Heart right ventricle (tissue), 16 donors: ENCODE measurements around the gene TAC3. TPM values are rescaled to one million over a fixed set of nuclear protein-coding genes. Genes with fewer than 3 reads are reported as not detected.
"Not testable (repeated sequence)": the region's sequence is repeated elsewhere in the genome, so short reads cannot be mapped to it uniquely, and the experiment has no call there.

ENCODE experiments used
- ATAC-seq, 8 donors: fragments of 200-7000 bp; cut with Tn5 transposase; one replicate each; pipeline ENCODE4 v1.9.1; 2020; ENCODE audit warnings: mild to moderate bottlenecking in 8 of 8, moderate library complexity in 8 of 8, moderate number of reproducible peaks in 1 of 8
- DNase-seq, 2 donors: peaks; one replicate each; pipeline ENCODE4 v3.0.0-alpha.2; 2020
- H3K27ac ChIP-seq, 10 donors: fragments of 200-600 bp; sonication (generic) in 2 of 10; one replicate each; pipeline versions ENCODE4 v1.5.0 to v1.8.0; 2020 to 2022; ENCODE audit warnings: mild to moderate bottlenecking in 3 of 10
- H3K27me3 ChIP-seq, 7 donors: fragments of 200-600 bp; one replicate each; pipeline ENCODE4 v1.8.0; 2021 to 2022; ENCODE audit warnings: mild to moderate bottlenecking in 2 of 7
- H3K36me3 ChIP-seq, 9 donors: fragments of 200-600 bp; sonication (generic) in 1 of 9; one replicate each; pipeline versions ENCODE4 v1.5.0 to v1.8.0; 2020 to 2022; ENCODE audit warnings: mild to moderate bottlenecking in 2 of 9
- H3K4me1 ChIP-seq, 9 donors: fragments of 200-600 bp; sonication (generic) in 1 of 9; one replicate each; pipeline versions ENCODE4 v1.5.0 to v1.8.0; 2020 to 2022; ENCODE audit warnings: mild to moderate bottlenecking in 4 of 9
- H3K4me3 ChIP-seq, 10 donors: fragments of 200-600 bp; sonication (generic) in 2 of 10; one replicate each; pipeline versions ENCODE4 v1.5.0 to v1.8.0; 2020 to 2022; ENCODE audit warnings: mild to moderate bottlenecking in 7 of 10, moderate library complexity in 2 of 10
- H3K9me3 ChIP-seq, 11 donors: fragments of 200-600 bp in 10 of 11; sonication (generic) in 2 of 11; one replicate each; pipeline versions ENCODE4 v1.5.0 to v1.8.0; 2013 to 2022; ENCODE audit warnings: mild to moderate bottlenecking in 2 of 11, control low read depth in 1 of 11, moderate library complexity in 1 of 11
- WGBS, 2 donors: extraction: QIAGEN DNeasy Blood & Tissue Kit; methylation state at CpG; one replicate each; pipeline ENCODE4 v1.1.7; 2013; ENCODE audit warnings: inconsistent platforms in 1 of 2; 5-methylcytosine and 5-hydroxymethylcytosine counted together
- intact Hi-C, 10 donors: fragments of 100-400 bp; cut with DNase I; formaldehyde crosslinking; loops; one replicate each; pipeline versions ENCODE4 v1.11.1 to v1.14.2; 2022
- polyA plus RNA-seq, 2 donors: library from polyadenylated mRNA; stranded (reverse); fragments of 200-250 nt; gene quantifications; one replicate each; pipeline ENCODE4 v1.2.3, GENCODE V29; 2013
- total RNA-seq, 10 donors: library from RNA; stranded (reverse); fragmentation: NEBNext Ultra II Directional in 3 of 10; extraction: Animal tissue kit (Norgen Biotek cat#: 25700) in 3 of 10; gene quantifications; one replicate each; pipeline versions ENCODE4 v1.2.1 to v1.2.4, GENCODE V29; 2021 to 2023
- donor health status: Arrhythmogenic right ventricular cardiomyopathy.
- donor health status: ischemic (EF 13 %, LVEDD 7.1; RV severe dilation, severe dysfunction).
- donor health status: healthy with polysubstance abuse.
- donor health status: DM: no; HTN: yes; CAD: no.
- donor health status: DM: no; HTN: no; CAD: no.
- donor health status: ischemic (EF 25% LVEDD 6.9; RV normal size, moderate dysfunction).
- donor health status: ischemic (EF 25% LVEDD 5.7; RV mildly dilated, moderate dysfunction).
- donor health status: healthy.
- donor health status: DM: yes; HTN: yes; CAD: no.
- donor health status: Ischemic cardiomyopathy.
- donor health status: ischemic (EF 35%, LVEDD 5.7; RV mildly dilated, moderate dysfunction).
- donor health status: nonischemic (EF 11% LVEDD 7.7; RV severe dilation, severe dysfunction).
- donor health status: DM: yes; HTN: yes; CAD: no.
- donor health status: PGD.
- donor health status: ischemic (EF 29% LVEDD 5.4; RV normal size, mild dysfunction).
- donor health status: nonischemic (EF 23%, LVEDD 6.1; RV moderate dilation, normal function).

Gene TAC3
- total and polyA plus RNA-seq, 12 donors: not detected

GRCh38 chr12:56963557-56963956 is 52.8 kb downstream of the TAC3 start:
- H3K27me3 ChIP-seq, DNase-seq, H3K27ac ChIP-seq, ATAC-seq, H3K4me3 ChIP-seq, H3K36me3 ChIP-seq, H3K4me1 ChIP-seq, intact Hi-C loops: not testable (repeated sequence)
- 95 to 99% methylated on average over 9 to 15 of the region's 27 CpGs for WGBS, 2 donors
- H3K9me3 ChIP-seq: peaks cover 0 to 22% (median 2%) of the 10 kb centered on the region in 11 donors

- H3K36me3 ChIP-seq, ATAC-seq, intact Hi-C loops, H3K27ac ChIP-seq, H3K27me3 ChIP-seq, DNase-seq, H3K4me1 ChIP-seq, H3K4me3 ChIP-seq: not testable (repeated sequence)
- H3K9me3 ChIP-seq: peaks cover 0 to 31% (median 6%) of the 10 kb centered on the region in 11 donors
- 59 to 61% methylated on average over 4 of the region's 4 CpGs for WGBS, 2 donors
Measured at GRCh38 chr12:56962247-56962646, 54.1 kb downstream of the TAC3 start.

Other genes with a start within 250 kb of the TAC3 start
- gene SDR9C7, start 82.1 kb downstream of the TAC3 start, total RNA-seq: under 1 TPM in 2 of 10 donors, not detected in 8; 0.14 to 0.28 TPM
- under 1 TPM; 0.04 to 0.29 TPM for gene SDR9C7, start 82.1 kb downstream of the TAC3 start, polyA plus RNA-seq
- under 1 TPM in 8 of 10 donors, not detected in 2; 0.12 to 0.32 (median 0.23) TPM for gene RDH16, start 58.9 kb downstream of the TAC3 start, total RNA-seq
- gene RDH16, start 58.9 kb downstream of the TAC3 start, polyA plus RNA-seq: under 1 TPM; 0.12 to 0.59 TPM
- gene ZBTB39, start 10.0 kb downstream of the TAC3 start, total RNA-seq: 1 to 10 TPM; 2.7 to 4.3 (median 3.6) TPM
- gene ZBTB39, start 10.0 kb downstream of the TAC3 start, polyA plus RNA-seq: 1 to 10 TPM; 1.2 to 1.3 TPM
- under 1 TPM in 1 of 10 donors, not detected in 9; 0.08 TPM for gene MYO1A, start 33.6 kb upstream of the TAC3 start, total RNA-seq
- under 1 TPM in 1 of 2 donors, not detected in 1; 0.01 TPM for gene MYO1A, start 33.6 kb upstream of the TAC3 start, polyA plus RNA-seq
- gene NEMP1, start 62.3 kb upstream of the TAC3 start, total RNA-seq: 1 to 10 TPM; 2.4 to 6.3 (median 3.9) TPM
- 1 to 10 TPM; 1.1 to 2.9 TPM for gene NEMP1, start 62.3 kb upstream of the TAC3 start, polyA plus RNA-seq
- gene NAB2, start 72.6 kb upstream of the TAC3 start, total RNA-seq: 10 to 100 TPM in 9 of 10 donors, 1 to 10 TPM in 1; 9.5 to 16.2 (median 12.0) TPM
- gene NAB2, start 72.6 kb upstream of the TAC3 start, polyA plus RNA-seq: 10 to 100 TPM; 15.0 to 20.2 TPM
- gene STAT6, start 94.8 kb upstream of the TAC3 start, total RNA-seq: 10 to 100 TPM; 23.3 to 72.3 (median 38.0) TPM
- gene STAT6, start 94.8 kb upstream of the TAC3 start, polyA plus RNA-seq: 10 to 100 TPM; 36.0 to 77.8 TPM
- gene LRP1, start 112.0 kb upstream of the TAC3 start, total RNA-seq: 100 to 1,000 TPM in 4 of 10 donors, 10 to 100 TPM in 6; 46.3 to 259 (median 82.7) TPM
- 10 to 100 TPM; 46.6 to 46.7 TPM for gene LRP1, start 112.0 kb upstream of the TAC3 start, polyA plus RNA-seq
- not detected for gene LRP1-AS, start 131.1 kb upstream of the TAC3 start, total RNA-seq
- not detected for gene LRP1-AS, start 131.1 kb upstream of the TAC3 start, polyA plus RNA-seq
- 1 to 10 TPM in 7 of 10 donors, under 1 TPM in 3; 0.18 to 6.2 (median 2.3) TPM for gene NXPH4, start 200.3 kb upstream of the TAC3 start, total RNA-seq
- 1 to 10 TPM in 1 of 2 donors, under 1 TPM in 1; 0.66 to 1.8 TPM for gene NXPH4, start 200.3 kb upstream of the TAC3 start, polyA plus RNA-seq
- 10 to 100 TPM; 24.4 to 47.6 (median 27.1) TPM for gene SHMT2, start 213.2 kb upstream of the TAC3 start, total RNA-seq
- 10 to 100 TPM; 14.3 to 49.8 TPM for gene SHMT2, start 213.2 kb upstream of the TAC3 start, polyA plus RNA-seq
- 1 to 10 TPM in 4 of 10 donors, under 1 TPM in 6; 0.30 to 2.9 (median 0.98) TPM for gene STAC3, start 234.7 kb upstream of the TAC3 start, total RNA-seq
- gene STAC3, start 234.7 kb upstream of the TAC3 start, polyA plus RNA-seq: 1 to 10 TPM in 1 of 2 donors, under 1 TPM in 1; 0.81 to 1.7 TPM